CD14-positive monocyte (primary cell): ENCODE results near the gene VCL. TPM values are rescaled to one million over a fixed set of nuclear protein-coding genes. Genes with fewer than 3 reads are reported as not detected.

Source experiments
- DNase-seq, 3 donors: peaks; one replicate each; pipeline ENCODE4 v3.0.0-alpha.2; 2011 to 2022
- H2AFZ ChIP-seq: 2 replicates; pipeline ENCODE4 v1.6.0; 2012; ENCODE audit warnings: mild to moderate bottlenecking, low read depth, low read length, inconsistent platforms; ENCODE audit not compliant: insufficient read depth, poor library complexity, severe bottlenecking
- H3K27ac ChIP-seq, 2 donors: 1 replicate in 1 of 2; 2 replicates in 1 of 2; pipeline ENCODE4 v1.5.1; 2012 to 2013; ENCODE audit warnings: low read length in 2 of 2, control low read depth in 1 of 2, inconsistent platforms in 1 of 2, low read depth in 1 of 2, mild to moderate bottlenecking in 1 of 2
- H3K27me3 ChIP-seq, 2 donors: one replicate each; pipeline versions ENCODE4 v1.6.0 to v1.6.1; 2011 to 2013; ENCODE audit warnings: low read length in 2 of 2; ENCODE audit not compliant: control insufficient read depth in 2 of 2, insufficient read depth in 2 of 2
- H3K36me3 ChIP-seq, 2 donors: replicated peaks in 1 of 2; 1 replicate in 1 of 2; 2 replicates in 1 of 2; pipeline versions ENCODE4 v1.5.1 to v1.6.1; 2012 to 2013; ENCODE audit warnings: low read length in 2 of 2, control low read depth in 1 of 2, inconsistent platforms in 1 of 2, mild to moderate bottlenecking in 1 of 2; ENCODE audit not compliant: insufficient read depth in 2 of 2, control insufficient read depth in 1 of 2
- H3K4me1 ChIP-seq, 2 donors: 1 replicate in 1 of 2; 2 replicates in 1 of 2; pipeline versions ENCODE4 v1.5.1 to v1.6.1; 2012 to 2013; ENCODE audit warnings: low read length in 2 of 2, control low read depth in 1 of 2, inconsistent platforms in 1 of 2, mild to moderate bottlenecking in 1 of 2, moderate library complexity in 1 of 2; ENCODE audit not compliant: insufficient read depth in 2 of 2, control insufficient read depth in 1 of 2
- H3K4me2 ChIP-seq: replicated peaks from 2 replicates; pipeline ENCODE3; 2012; ENCODE audit warnings: low read length, moderate library complexity, mild to moderate bottlenecking; ENCODE audit not compliant: poor library complexity, severe bottlenecking; ENCODE audit errors: extremely low read depth
- H3K4me3 ChIP-seq, 3 experiments: fragments of 200-600 bp in 1 of 3; sonication (generic) in 1 of 3; replicated peaks in 1 of 3; 1 replicate in 2 of 3; 2 replicates in 1 of 3; pipeline ENCODE4 v1.5.1; 2011 to 2013; ENCODE audit warnings: low read length in 3 of 3, mild to moderate bottlenecking in 3 of 3, control low read depth in 2 of 3, low read depth in 2 of 3, inconsistent platforms in 1 of 3, moderate library complexity in 1 of 3
- H3K79me2 ChIP-seq: 2 replicates; pipeline ENCODE4 v1.6.0; 2012; ENCODE audit warnings: mild to moderate bottlenecking, control low read depth, inconsistent platforms, low read length, moderate library complexity; ENCODE audit not compliant: insufficient read depth
- H3K9ac ChIP-seq: 2 replicates; pipeline ENCODE4 v1.6.0; 2017; ENCODE audit warnings: low read length, mild to moderate bottlenecking; ENCODE audit not compliant: insufficient read depth, poor library complexity, severe bottlenecking
- H3K9me3 ChIP-seq, 2 donors: replicated peaks in 1 of 2; 1 replicate in 1 of 2; 2 replicates in 1 of 2; pipeline versions ENCODE4 v1.5.1 to v1.6.1; 2012 to 2013; ENCODE audit warnings: low read length in 2 of 2, control low read depth in 1 of 2; ENCODE audit not compliant: control insufficient read depth in 1 of 2, insufficient read depth in 1 of 2
- H4K20me1 ChIP-seq: 2 replicates; pipeline ENCODE4 v1.6.0; 2012; ENCODE audit warnings: mild to moderate bottlenecking, low read length, control low read depth, moderate library complexity; ENCODE audit not compliant: insufficient read depth
- H3K27ac Mint-ChIP-seq, 7 donors: one replicate each; pipeline ENCODE4 v1.8.0; 2020; ENCODE audit warnings: mild to moderate bottlenecking in 7 of 7, mixed read lengths in 7 of 7, moderate library complexity in 6 of 7, inconsistent platforms in 2 of 7
- H3K27me3 Mint-ChIP-seq, 3 donors: one replicate each; pipeline ENCODE4 v1.8.0; 2021 to 2022; ENCODE audit warnings: low read depth in 3 of 3, mild to moderate bottlenecking in 3 of 3, mixed read lengths in 3 of 3, moderate library complexity in 3 of 3, inconsistent platforms in 1 of 3
- H3K36me3 Mint-ChIP-seq, 2 donors: one replicate each; pipeline ENCODE4 v1.8.0; 2020; ENCODE audit warnings: mixed read lengths in 2 of 2, inconsistent platforms in 1 of 2, mild to moderate bottlenecking in 1 of 2
- H3K4me1 Mint-ChIP-seq: one replicate; pipeline ENCODE4 v1.8.0; 2020; ENCODE audit warnings: mild to moderate bottlenecking, mixed read lengths
- H3K4me3 Mint-ChIP-seq, 2 donors: one replicate each; pipeline ENCODE4 v1.8.0; 2020; ENCODE audit warnings: mild to moderate bottlenecking in 2 of 2, mixed read lengths in 2 of 2, moderate library complexity in 1 of 2
- H3K9me3 Mint-ChIP-seq, 7 donors: one replicate each; pipeline ENCODE4 v1.8.0; 2020 to 2022; ENCODE audit warnings: mixed read lengths in 7 of 7, mild to moderate bottlenecking in 6 of 7, moderate library complexity in 6 of 7, inconsistent platforms in 2 of 7
- WGBS: methylation state at CpG from one replicate; pipeline ENCODE4 v1.1.5; 2013; ENCODE audit warnings: missing lambda C conversion rate; ENCODE audit not compliant: insufficient coverage; 5-methylcytosine and 5-hydroxymethylcytosine counted together
- intact Hi-C, 2 donors: fragments of 100-400 bp; cut with micrococcal nuclease; formaldehyde crosslinking; loops; one replicate each; pipeline versions ENCODE4 v1.15.0 to v1.15.1; 2023
- polyA plus RNA-seq, 3 donors: library from polyadenylated mRNA; depleted of rRNA in 1 of 3; unstranded in 2 of 3; stranded (reverse) in 1 of 3; fragments of 300-500 nt in 2 of 3; fragments of >200 nt in 1 of 3; fragmentation: Illumina TruSeq in 2 of 3; gene quantifications; 1 replicate in 2 of 3; 2 replicates in 1 of 3; pipeline ENCODE4 v1.2.3, GENCODE V29; 2012 to 2021
- TF ChIP-seq, protein P1 (sequence below): fragments of 200-600 bp; IDR thresholded peaks from one replicate; pipeline ENCODE4 v1.8.0; 2022; ENCODE audit warnings: antibody characterized with exemption, mild to moderate bottlenecking

VCL gene
- polyA plus RNA-seq, 3 donors: 39.1 to 68.4 (median 52.8) TPM

DNA sequence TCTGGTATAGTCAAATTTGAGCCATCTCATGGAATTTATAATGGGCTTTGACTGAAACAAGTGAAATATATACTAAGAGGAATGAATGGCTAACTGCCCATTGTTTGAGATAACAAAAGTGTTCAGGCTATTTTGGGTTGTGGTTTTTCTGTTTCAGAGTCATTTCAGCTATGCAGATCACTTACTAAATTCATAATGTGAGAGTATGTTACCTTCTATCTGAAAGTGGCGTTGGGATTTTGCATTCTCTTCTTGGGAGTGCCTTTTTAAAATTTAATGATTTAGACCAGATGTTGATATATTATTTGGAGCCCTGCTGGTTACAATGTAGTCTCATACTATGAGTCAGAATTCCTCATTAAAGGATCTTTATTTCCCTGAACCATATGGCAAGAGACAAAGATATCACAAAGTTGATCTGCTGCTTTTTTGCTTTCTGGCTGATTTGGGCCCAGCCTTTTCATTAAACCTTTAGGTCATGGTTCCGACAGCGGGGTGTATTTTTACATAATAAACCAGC lies 10.4 kb downstream of the VCL start:
- H3K9me3 ChIP-seq: no peaks in the 10 kb centered on the region
- no peaks in the 10 kb centered on the region for H3K27me3 ChIP-seq
- no peak overlapping the region for H3K9ac ChIP-seq
- no peaks in the 10 kb centered on the region for H3K27me3 Mint-ChIP-seq
- no peaks in the 10 kb centered on the region for H3K9me3 Mint-ChIP-seq
- no peak overlapping the region for H3K27ac ChIP-seq
- no CpG with 5 or more reads among the region's 3 CpGs for WGBS
- DNase-seq: no peak
- intact Hi-C loops: no loop called here
- H3K27ac Mint-ChIP-seq: peak overlapping the region in 2 of 7 donors; percentile 21 to 52
- peaks cover 30 to 35% of the 10 kb centered on the region in 2 donors for H3K4me1 ChIP-seq
- H3K79me2 ChIP-seq: peaks cover 98% of the 10 kb centered on the region
- H2AFZ ChIP-seq: no peak overlapping the region
- no peak overlapping the region for H3K4me3 ChIP-seq
- no peak overlapping the region for H3K4me3 Mint-ChIP-seq
- TF ChIP-seq, protein P1, sequence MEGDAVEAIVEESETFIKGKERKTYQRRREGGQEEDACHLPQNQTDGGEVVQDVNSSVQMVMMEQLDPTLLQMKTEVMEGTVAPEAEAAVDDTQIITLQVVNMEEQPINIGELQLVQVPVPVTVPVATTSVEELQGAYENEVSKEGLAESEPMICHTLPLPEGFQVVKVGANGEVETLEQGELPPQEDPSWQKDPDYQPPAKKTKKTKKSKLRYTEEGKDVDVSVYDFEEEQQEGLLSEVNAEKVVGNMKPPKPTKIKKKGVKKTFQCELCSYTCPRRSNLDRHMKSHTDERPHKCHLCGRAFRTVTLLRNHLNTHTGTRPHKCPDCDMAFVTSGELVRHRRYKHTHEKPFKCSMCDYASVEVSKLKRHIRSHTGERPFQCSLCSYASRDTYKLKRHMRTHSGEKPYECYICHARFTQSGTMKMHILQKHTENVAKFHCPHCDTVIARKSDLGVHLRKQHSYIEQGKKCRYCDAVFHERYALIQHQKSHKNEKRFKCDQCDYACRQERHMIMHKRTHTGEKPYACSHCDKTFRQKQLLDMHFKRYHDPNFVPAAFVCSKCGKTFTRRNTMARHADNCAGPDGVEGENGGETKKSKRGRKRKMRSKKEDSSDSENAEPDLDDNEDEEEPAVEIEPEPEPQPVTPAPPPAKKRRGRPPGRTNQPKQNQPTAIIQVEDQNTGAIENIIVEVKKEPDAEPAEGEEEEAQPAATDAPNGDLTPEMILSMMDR: no peak
- H3K36me3 ChIP-seq: peaks cover 8 to 19% of the 10 kb centered on the region in 2 donors
- H3K4me1 Mint-ChIP-seq: peaks cover 48% of the 10 kb centered on the region
- H3K4me2 ChIP-seq: no peak overlapping the region
- peaks cover 9 to 15% of the 10 kb centered on the region in 2 donors for H3K36me3 Mint-ChIP-seq
- peaks cover 96% of the 10 kb centered on the region for H4K20me1 ChIP-seq

DNA sequence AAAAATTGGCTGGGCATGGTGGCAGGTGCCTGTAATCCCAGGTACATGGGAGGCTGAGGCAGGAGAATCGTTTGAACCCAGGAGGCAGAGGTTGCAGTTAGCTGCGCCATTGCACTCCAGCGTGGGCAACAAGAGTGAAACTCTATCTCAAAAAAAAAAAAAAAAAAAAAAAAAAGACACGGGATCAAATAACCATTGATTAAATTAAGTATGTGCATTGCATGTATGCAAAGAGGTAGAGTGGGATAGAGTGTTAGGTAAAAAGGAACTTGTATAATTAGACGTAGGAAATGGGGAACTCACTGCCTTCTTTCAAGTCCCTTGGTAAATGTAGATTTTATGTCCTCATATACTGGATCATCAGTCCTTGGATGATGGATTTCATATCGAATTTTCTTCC lies 13.1 kb downstream of the VCL start:
- peak in 2 of 3 donors; percentile 58 to 63 for DNase-seq
- no CpG with 5 or more reads among the region's 6 CpGs for WGBS
- TF ChIP-seq, protein P1: no peak
- Mint-ChIP-seq H3K4me1 (peaks cover 54% of the 10 kb centered on the region), H3K27me3 (no peaks in the 10 kb centered on the region), H3K9me3 (peaks cover 0 to 3% (median 0%) of the 10 kb centered on the region in 7 donors), H3K4me3 (peak overlapping the region in 1 of 2 donors; percentile 39), H3K36me3 (peaks cover 13 to 18% of the 10 kb centered on the region in 2 donors), H3K27ac (peak overlapping the region; percentile 65 to 89 (median 83))
- Histone ChIP-seq H3K79me2 (peaks cover 100% of the 10 kb centered on the region), H3K27ac (peak overlapping the region in 1 of 2 donors; percentile 73), H3K4me1 (peaks cover 29 to 40% of the 10 kb centered on the region in 2 donors), H3K4me2 (peak overlapping the region; percentile 64), H2AFZ (no peak overlapping the region), H3K9ac (no peak overlapping the region), H3K36me3 (peaks cover 5 to 22% of the 10 kb centered on the region in 2 donors), H3K27me3 (no peaks in the 10 kb centered on the region), H3K4me3 (peak overlapping the region in 1 of 3 experiments; percentile 39), H4K20me1 (peaks cover 97% of the 10 kb centered on the region), H3K9me3 (no peaks in the 10 kb centered on the region)
- intact Hi-C loops: no loop called here
